Measurements from ENCODE around the gene CCL19. TPM values are rescaled to one million over a fixed set of nuclear protein-coding genes. Genes with fewer than 3 reads are reported as not detected.
A peak's percentile ranks its signal among the peaks of the same experiment; 100 is the strongest.

Gene CCL19
- total and polyA plus RNA-seq, 2 donors (not counting 3 experiments of a cell fraction or from before 2014, with no cell fraction given): not detected

DNA sequence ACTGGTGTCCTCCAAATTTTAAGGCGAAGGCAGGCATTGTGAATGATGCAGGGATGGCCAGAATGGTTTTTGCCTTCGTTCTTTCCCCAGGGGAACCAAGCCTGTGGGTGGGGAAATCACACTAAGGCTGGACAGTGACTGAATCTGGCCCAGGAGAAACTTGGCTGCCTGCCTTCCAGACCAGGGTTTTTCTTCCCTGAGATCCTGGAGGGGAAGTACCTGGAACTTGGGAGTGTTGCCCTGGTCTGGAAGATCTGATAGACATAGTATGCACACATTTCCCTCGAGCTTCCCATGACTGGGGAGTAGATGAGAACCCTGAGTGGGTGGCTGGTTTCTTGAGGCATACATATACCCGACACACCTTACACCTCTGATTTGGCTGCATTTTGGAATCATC lies 39.8 kb downstream of the CCL19 start:
- peaks cover 6% of the 10 kb centered on the region for H3K79me2 ChIP-seq (ENCODE audit: control insufficient read depth, insufficient read depth, low read length)
- peak overlapping the region in 1 of 3 experiments; percentile 13 for H3K4me3 ChIP-seq (replicated peaks in 1 of 3; ENCODE audit: insufficient read depth in 1 of 3, low read depth in 1 of 3, low read length in 3 of 3)
- TF ChIP-seq GATA2 (IDR thresholded peaks at IDR 0.05; ENCODE audit: insufficient read depth, insufficient read length, low read depth, low read length): no peak
- TF ChIP-seq POLR2A (IDR thresholded peaks at IDR 0.05; ENCODE audit: low read depth, low read length): no peak
- no peak for TF ChIP-seq EZH2 (IDR thresholded peaks at IDR 0.05; ENCODE audit: borderline replicate concordance, low read depth, low read length, severe bottlenecking)
- TF ChIP-seq FOS (IDR thresholded peaks at IDR 0.05; ENCODE audit: borderline replicate concordance, insufficient read depth, low read length): no peak
- FAIRE-seq (no peak), DNase-seq (ENCODE audit: low read depth, low spot score) (peak; percentile 20)
- CTCF ChIA-PET: interaction anchor here (1.0 to 1.6 kb wide), 4 partner anchors 10 to 17 kb away, joined by 3 to 8 read pairs (median 4); no protein-coding TSS in a partner anchor
- no peak overlapping the region for H3K9ac ChIP-seq (replicated peaks; ENCODE audit: extremely low read depth, insufficient read depth, low read length)
- dilution Hi-C loops (cut with MboI; ENCODE audit: extremely low pct_ligation_motif_present, low sequenced_read_pairs): no loop called here
- no peak overlapping the region for H3K27ac ChIP-seq (ENCODE audit: insufficient read depth, low read depth, low read length)
- no peaks in the 10 kb centered on the region for H4K20me1 ChIP-seq (replicated peaks; ENCODE audit: control insufficient read depth, extremely low read depth, insufficient read depth, low read length)
- BruUV-seq (replicated peaks): TSS peak; percentile 80
- peaks cover 0 to 14% of the 10 kb centered on the region in 2 experiments for H3K36me3 ChIP-seq (ENCODE audit: control insufficient read depth in 2 of 2, extremely low read depth in 1 of 2, insufficient read depth in 2 of 2, low read length in 2 of 2)
- no peak overlapping the region for H2AFZ ChIP-seq (ENCODE audit: low read depth, low read length)
- H3K9me1 ChIP-seq (replicated peaks; ENCODE audit: control insufficient read depth, extremely low read depth, insufficient read depth, low read length): no peaks in the 10 kb centered on the region
- POLR2A ChIA-PET: no interaction called here
- H3K4me1 ChIP-seq (ENCODE audit: control insufficient read depth, extremely low read depth, insufficient read depth, low read length): peaks cover 34% of the 10 kb centered on the region
- no peaks in the 10 kb centered on the region for H3K9me3 ChIP-seq (replicated peaks; ENCODE audit: control insufficient read depth, insufficient read depth, low read length)
- H3K27me3 ChIP-seq (ENCODE audit: control insufficient read depth in 2 of 2, insufficient read depth in 2 of 2, low read length in 2 of 2): no peaks in the 10 kb centered on the region
- intact Hi-C loops (cut with micrococcal nuclease): no loop called here
- peak overlapping the region; percentile 44 for H3K4me2 ChIP-seq (ENCODE audit: insufficient read depth, low read length)

DNA sequence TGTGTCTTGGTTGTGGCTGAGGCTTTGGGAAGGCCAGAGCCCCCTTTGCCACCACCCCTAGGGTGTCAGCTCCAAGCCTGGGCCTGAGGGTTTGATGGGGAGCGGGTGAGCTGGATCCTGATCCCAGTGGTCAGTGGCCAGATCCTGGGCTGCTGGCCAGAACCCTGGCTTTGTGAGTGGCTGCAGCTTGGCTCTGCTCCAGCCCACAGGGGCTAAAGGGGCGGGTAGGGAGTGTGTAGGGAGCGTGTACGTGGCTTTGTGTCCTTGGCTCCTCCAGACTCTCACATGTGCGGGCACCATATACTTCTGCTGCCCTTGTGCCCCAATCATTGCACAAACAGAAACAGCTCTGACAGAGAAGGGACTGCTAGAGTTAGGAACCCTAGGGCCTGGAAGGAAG lies 40.3 kb downstream of the CCL19 start:
- intact Hi-C loops (cut with micrococcal nuclease) (no loop called here), dilution Hi-C loops (cut with MboI; ENCODE audit: extremely low pct_ligation_motif_present, low sequenced_read_pairs) (no loop called here)
- Histone ChIP-seq H3K4me2 (ENCODE audit: insufficient read depth, low read length) (no peak overlapping the region), H3K4me1 (ENCODE audit: control insufficient read depth, extremely low read depth, insufficient read depth, low read length) (peaks cover 37% of the 10 kb centered on the region), H3K9me1 (replicated peaks; ENCODE audit: control insufficient read depth, extremely low read depth, insufficient read depth, low read length) (no peaks in the 10 kb centered on the region), H3K36me3 (ENCODE audit: control insufficient read depth in 2 of 2, extremely low read depth in 1 of 2, insufficient read depth in 2 of 2, low read length in 2 of 2) (peaks cover 0 to 14% of the 10 kb centered on the region in 2 experiments), H3K79me2 (ENCODE audit: control insufficient read depth, insufficient read depth, low read length) (peaks cover 6% of the 10 kb centered on the region), H3K27me3 (ENCODE audit: control insufficient read depth in 2 of 2, insufficient read depth in 2 of 2, low read length in 2 of 2) (no peaks in the 10 kb centered on the region), H3K4me3 (replicated peaks in 1 of 3; ENCODE audit: insufficient read depth in 1 of 3, low read depth in 1 of 3, low read length in 3 of 3) (no peak overlapping the region), H3K27ac (ENCODE audit: insufficient read depth, low read depth, low read length) (no peak overlapping the region), H3K9me3 (replicated peaks; ENCODE audit: control insufficient read depth, insufficient read depth, low read length) (no peaks in the 10 kb centered on the region), H4K20me1 (replicated peaks; ENCODE audit: control insufficient read depth, extremely low read depth, insufficient read depth, low read length) (no peaks in the 10 kb centered on the region), H2AFZ (ENCODE audit: low read depth, low read length) (no peak overlapping the region), H3K9ac (replicated peaks; ENCODE audit: extremely low read depth, insufficient read depth, low read length) (no peak overlapping the region)
- FAIRE-seq (no peak), DNase-seq (ENCODE audit: low read depth, low spot score) (no peak)
- BruUV-seq (replicated peaks): no TSS peak
- POLR2A ChIA-PET: no interaction called here
- TF ChIP-seq POLR2A (IDR thresholded peaks at IDR 0.05; ENCODE audit: low read depth, low read length) (no peak), POLR2AphosphoS5 (IDR thresholded peaks at IDR 0.05; ENCODE audit: insufficient read depth, low read depth, low read length) (no peak), JUN (IDR thresholded peaks at IDR 0.05; ENCODE audit: borderline replicate concordance, insufficient read depth, insufficient read length, low read depth) (no peak)
- TF ChIP-seq, protein P1, sequence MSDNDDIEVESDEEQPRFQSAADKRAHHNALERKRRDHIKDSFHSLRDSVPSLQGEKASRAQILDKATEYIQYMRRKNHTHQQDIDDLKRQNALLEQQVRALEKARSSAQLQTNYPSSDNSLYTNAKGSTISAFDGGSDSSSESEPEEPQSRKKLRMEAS (IDR thresholded peaks at IDR 0.05; ENCODE audit: insufficient read depth, insufficient read length): no peak
- CTCF ChIA-PET: interaction anchor here (0.6 to 1.6 kb wide), 4 partner anchors 11 to 270 kb away, joined by 3 to 8 read pairs (median 4); no protein-coding TSS in a partner anchor

All from endothelial cell of umbilical vein (primary cell).